ENCODE data around the gene SLC25A1.
"Not testable (repeated sequence)": the region's sequence is repeated elsewhere in the genome, so short reads cannot be mapped to it uniquely, and the experiment has no call there.

Gene SLC25A1

DNA sequence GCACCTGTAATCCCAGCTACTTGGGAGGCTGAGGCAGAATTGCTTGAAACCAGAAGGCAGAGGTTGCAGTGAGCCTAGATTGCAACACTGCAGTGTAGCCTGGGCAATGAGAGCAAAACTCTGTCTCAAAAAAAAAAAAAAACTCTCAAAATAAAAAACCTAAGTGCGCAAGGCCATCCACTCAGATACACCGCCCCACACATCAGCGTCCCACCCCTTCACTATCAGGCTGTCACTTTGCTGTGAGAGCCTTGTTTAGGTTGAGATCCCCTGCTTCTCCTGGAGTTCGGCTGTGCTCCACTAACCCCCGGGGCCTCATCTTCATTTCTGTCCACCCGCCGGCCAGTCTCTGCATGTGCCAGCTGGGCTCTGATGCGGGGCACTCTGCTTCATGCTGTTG lies 12.1 kb downstream of the SLC25A1 start:
- DNase-seq (ENCODE audit: low spot score): no peak

GRCh38 chr22:19164425-19164824 lies 14.1 kb downstream of the SLC25A1 start:
- DNase-seq (ENCODE audit: low spot score): no peak

DNA sequence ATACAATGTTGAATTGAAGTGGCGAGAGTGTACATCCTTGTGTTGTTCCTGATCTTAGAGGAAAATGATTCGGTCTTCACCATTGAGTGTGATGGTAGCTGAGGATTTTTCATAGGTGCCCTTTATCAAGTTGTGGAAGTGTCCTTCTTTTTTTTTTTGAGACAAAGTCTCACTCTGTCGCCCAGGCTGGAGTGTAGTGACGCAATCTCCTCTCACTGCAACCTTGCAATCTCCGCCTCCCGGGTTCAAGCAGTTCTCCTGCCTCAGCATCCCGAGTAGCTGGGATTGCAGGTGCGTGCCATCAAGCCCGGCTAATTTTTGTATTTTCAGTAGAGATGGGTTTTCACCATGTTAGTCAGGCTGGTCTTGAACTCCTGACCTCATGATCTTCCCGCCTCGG lies 19.9 kb downstream of the SLC25A1 start:
- not testable (repeated sequence) for DNase-seq (ENCODE audit: low spot score)

GRCh38 chr22:19156109-19156508 lies 22.4 kb downstream of the SLC25A1 start:
- not testable (repeated sequence) for DNase-seq (ENCODE audit: low spot score)

DNA sequence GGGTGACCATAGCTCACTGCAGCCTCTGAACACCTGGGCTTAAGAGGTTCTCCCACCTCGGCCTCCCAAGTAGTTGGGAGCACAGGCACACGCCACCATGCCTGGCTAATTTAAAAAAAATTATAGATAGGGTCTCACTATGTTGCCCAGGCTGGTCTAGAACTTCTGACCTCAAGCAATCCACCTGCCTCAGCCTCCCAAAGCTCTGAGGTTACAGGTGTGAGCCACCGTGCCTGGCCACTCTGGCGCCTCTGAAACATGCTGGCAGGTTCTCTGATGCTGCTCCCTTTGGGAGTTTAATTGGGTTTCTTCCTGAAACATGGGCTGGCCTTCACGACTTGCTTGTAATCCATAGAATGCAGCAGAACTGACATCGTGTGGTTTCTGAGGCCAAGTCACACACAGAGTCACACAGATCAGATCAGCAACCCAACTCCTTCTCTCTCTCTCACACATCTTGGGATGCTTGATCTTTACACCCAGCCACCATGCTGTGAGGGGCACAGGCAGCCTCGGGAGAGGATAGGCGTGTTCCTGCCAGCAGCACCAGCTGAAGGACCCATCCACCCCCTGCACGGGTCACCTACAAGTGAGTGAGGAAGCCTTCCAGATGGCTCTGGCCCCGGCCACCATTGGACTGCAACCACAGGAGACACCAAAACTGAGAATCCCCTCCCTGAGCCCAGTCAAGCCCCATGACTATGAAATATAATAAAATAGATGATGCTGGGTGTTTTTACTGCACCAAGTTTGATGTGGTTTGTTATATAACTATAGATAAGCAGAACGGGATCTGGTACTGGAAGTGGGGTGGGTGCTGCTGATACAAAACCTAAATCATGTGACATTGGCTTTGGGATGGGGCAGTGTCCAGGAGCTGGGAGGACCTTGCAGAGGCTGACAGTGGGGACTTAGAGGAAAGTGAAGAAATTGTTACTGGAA lies 25.3 kb downstream of the SLC25A1 start:
- DNase-seq (ENCODE audit: low spot score): no peak

GRCh38 chr22:19151329-19152191 lies 27.0 kb downstream of the SLC25A1 start:
- no peak for DNase-seq (ENCODE audit: low spot score)

DNA sequence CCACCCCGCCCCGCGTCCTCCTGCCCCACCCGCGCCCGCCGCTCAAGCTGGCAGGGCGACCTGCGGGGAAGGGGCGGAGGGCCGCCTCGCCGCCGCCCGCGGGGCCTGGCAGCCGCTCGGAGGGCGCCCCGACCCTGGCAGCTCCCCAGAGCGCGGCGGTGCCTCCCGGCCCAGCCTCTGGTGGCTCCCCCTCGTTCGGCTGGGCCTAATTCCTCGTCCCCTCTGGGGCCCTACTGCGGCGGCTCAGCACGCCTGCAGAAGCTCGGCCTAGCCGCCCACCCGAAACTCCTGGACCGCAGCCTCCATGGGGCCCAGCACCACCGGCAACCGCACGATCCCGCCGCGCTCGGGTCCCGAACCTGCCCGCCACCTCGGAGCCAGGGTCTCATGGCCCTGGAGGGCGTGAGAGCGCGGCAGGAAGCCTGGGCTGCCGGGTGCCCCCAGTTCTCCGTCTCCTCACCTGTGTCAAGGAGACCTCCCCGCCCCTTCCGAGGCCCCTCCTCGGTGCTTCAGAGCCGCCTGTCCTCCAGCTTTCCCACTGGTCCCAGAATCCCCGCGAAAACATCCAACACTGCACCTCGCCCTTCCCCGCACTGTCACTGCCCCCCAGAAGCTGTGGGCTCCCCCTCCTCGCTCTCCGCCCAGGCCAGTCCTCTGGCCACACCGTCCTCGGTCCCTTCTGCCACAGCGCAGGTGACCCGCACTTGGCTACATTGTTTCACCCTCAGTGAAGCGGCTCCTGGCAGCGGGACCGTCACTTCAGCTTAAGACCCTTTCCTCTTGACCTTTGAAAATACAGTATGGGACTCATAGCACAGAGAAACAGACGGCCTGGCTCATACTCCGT lies 27.8 kb downstream of the SLC25A1 start:
- DNase-seq (ENCODE audit: low spot score): no peak

DNA sequence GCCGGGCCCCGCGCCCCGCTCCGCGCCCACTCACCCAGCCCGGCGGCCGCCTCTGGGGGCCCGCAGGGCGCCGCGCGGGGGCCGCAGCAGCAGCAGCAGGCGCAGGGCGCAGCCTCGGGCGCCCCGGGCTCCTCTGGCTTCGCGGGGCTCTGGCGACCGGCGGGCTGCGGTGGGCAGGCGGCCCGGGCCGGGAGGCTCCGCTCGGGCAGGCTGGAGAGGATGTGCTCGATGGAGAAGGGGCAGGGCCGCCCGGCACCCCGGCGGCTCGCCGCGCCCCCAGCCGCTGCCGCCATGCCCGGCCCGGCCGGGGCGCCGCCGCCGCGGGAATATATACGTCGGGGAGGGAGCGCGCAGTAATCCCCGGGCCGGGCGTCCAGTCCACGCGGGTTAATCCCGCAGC lies 28.5 kb downstream of the SLC25A1 start, which contains the start of gene GSC2:
Gene GSC2 (minus strand): TSS at position 302 of the 400 bp plus-strand sequence. CDS start 9 bp downstream, at position 293.
- no peak for DNase-seq (ENCODE audit: low spot score)

DNA sequence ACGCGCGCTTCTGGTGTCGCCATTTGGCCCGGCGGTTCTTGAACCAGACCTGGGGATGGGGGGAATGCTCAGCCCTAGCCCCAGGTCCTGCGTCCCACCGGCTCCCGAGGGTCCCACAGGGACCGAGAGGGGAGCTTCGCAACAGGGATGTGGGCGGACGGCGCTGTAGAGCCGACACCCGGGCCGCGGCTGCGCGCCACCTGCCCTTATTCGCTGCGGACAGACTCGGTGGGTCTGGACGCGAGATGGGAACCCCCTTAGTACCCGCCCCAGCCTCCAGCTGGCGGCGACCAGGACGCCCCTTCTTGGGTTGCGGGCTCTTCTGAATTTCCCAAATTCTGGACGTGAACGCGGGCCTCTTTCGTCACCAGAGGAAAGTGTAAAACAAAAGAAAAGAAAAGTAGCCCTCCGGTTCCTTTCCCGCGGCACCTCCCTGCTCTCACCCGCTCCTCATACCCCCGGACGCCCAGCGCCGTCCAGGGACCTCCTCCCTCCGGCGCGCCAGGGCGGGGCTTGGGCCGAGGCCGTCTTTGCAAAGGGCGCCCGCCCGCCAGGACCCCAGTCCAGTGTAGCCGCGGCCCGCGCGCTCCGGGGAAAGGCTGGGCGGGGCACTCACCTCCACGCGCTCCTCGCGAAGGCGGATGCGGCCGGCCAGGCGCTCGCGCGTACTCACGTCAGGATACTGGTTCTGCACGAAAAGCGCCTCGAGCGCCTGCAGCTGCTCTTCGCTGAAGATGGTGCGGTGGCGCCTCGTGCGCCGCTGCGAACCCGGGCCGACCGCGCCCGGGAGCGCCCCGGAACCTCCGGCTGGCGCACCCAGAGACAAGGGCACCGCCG lies 29.3 kb downstream of the SLC25A1 start:
- no peak for DNase-seq (ENCODE audit: low spot score)

- DNase-seq (ENCODE audit: low spot score): no peak
These were observed 30.0 kb downstream of the SLC25A1 start for GRCh38 chr22:19148417-19149046.

DNA sequence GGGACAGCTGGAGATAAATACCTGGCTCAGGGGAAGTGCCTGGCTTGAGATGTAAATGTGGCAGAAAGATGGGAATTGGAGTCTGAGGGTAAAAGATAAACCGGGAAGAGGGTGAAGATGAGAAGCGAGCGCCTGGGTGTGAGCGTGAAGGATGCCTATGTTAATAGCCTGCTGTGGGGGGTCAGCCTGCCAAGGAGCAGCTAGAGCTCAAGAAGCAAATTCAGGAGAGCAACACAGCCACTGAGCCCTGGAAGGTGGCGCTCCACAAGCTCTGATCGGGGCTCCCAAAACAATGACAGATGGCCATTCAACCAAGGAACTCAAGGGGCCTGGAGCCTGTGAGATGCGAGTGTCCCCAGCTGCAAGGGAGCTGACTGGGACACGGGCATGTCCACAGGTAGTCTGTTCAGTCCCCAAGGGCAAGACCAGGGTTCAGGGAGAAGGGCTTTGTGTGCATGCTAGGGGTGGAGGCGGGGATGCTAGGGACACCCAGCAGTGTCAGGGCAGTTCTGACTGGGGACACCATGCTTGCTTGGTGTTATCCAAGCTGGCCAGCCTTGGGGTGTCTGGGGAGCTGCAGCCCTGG lies 31.2 kb downstream of the SLC25A1 start:
- DNase-seq (ENCODE audit: low spot score): no peak

- no peak for DNase-seq (ENCODE audit: low spot score)
These were observed 32.1 kb downstream of the SLC25A1 start for GRCh38 chr22:19146215-19146968.

DNA sequence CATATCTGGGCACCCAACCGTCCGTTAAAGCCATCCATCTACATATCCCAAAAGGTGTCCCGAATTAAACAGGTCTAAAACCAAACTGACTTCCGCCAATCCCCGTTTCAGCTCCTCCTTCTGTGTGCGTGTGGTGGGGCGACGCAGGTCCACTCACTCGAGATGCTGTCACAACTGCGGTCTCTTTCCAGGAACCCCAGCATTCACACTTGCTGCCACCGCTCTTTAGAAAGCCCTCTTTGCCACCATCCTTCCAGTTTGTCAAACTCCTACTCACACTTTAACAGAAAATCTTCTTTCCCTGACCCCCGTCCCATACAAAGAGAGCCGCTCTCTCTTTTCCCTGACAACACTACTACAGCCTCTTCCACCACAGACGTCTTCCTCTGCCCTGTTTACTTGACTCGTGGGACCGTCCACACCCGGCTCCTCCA lies 34.6 kb downstream of the SLC25A1 start:
- DNase-seq (ENCODE audit: low spot score): peak; percentile 15

DNA sequence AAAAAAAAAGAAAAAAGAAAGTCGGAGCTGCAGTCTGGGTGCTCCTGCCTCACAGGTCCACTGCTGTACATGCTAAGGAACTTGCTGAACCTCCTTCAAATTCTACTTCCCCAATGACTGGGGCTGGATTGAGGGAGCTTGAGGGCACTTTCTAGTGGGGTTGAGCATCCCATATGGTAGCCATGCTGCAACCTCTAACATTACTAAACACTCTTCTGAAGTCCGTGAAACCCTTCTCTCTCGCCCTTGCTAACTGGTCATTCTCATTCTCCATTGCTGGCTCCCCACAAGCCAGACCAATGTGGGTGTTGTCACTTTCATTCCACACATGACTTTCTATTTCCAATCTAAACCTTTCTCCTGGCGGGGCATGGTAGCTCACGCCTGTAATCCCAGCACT lies 35.3 kb downstream of the SLC25A1 start:
- DNase-seq (ENCODE audit: low spot score): no peak

DNA sequence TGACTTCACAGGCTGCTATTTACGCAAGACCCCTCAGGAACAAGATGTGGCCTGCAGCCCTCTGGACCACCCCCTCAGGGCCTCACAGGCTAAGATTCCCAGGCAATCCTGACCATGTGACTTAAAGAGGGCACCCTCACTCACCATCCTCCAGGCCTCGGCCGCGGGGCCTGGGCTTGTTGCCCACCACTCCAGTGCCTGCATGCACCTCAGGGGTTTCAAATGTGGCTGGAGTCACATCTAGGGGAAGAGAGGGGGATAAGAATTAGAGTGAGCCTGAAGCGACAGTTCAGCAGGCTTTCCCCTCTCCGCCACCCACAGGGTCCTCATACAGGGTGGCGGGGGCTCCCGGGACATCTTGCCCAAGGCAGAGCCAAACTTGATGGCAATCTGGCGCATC lies 36.1 kb downstream of the SLC25A1 start:
- DNase-seq (ENCODE audit: low spot score): no peak

- no peak for DNase-seq (ENCODE audit: low spot score)
These were observed 38.6 kb downstream of the SLC25A1 start for GRCh38 chr22:19139974-19140373.

DNA sequence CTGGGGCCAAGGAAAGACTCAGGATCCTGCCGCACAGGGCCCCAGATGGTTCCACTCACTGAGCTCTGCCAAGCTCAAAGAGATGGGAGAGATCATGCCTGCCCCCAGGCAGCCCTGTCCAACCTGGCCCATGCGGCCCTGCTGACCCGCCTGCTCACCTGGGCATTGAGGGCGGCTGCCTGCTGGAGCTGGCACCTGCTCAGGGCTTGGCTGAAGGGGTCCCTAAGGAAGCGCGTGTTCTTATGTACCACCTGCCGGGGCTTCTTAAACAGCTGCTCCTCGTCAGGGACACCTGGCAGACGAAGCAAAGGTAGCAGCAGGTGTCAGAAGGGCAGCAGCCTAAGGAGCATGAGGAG lies 39.6 kb downstream of the SLC25A1 start:
- no peak for DNase-seq (ENCODE audit: low spot score)

GRCh38 chr22:19138217-19139000 lies 40.1 kb downstream of the SLC25A1 start:
- no peak for DNase-seq (ENCODE audit: low spot score)

Measured in LoVo (cell line).